ENCODE results near the gene ZNFX1. TPM values are rescaled to one million over a fixed set of nuclear protein-coding genes. Genes with fewer than 3 reads are reported as not detected.

The ZNFX1 gene
- total RNA-seq, 1 donor: 61.5 TPM

DNA sequence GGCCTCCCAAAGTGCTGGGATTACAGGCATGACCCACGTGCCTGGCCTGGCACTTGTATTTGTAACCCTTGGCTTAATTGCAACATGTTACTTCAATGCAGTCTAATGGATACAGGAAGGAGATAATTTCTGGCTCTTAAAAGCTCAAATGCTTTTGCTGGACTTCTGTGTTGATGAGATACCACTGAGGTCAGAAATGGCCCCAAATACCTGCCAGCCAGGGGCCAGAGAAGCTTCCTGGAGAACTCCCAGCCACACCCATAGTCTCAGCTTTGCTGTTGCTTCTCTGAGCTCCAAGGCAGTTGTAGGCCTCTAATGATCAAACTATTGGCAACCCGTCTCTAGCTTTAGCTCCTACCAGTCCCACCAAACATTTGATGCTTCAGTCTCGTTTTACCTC, 14.2 kb upstream of the ZNFX1 start:
- H3K27ac ChIP-seq (ENCODE audit: low read depth, low read length): no peak overlapping the region
- H3K36me3 ChIP-seq (ENCODE audit: insufficient read depth, low read length): peaks cover 45% of the 10 kb centered on the region
- no peak overlapping the region for H3K4me2 ChIP-seq (ENCODE audit: insufficient read depth, low read length)
- no peaks in the 10 kb centered on the region for H3K27me3 ChIP-seq (ENCODE audit: insufficient read depth, low read length)
- no peak overlapping the region for H2AFZ ChIP-seq (ENCODE audit: low read length)
- no peak overlapping the region for H3K4me3 ChIP-seq (ENCODE audit: insufficient read depth, low read length)
- TF ChIP-seq, protein P1, sequence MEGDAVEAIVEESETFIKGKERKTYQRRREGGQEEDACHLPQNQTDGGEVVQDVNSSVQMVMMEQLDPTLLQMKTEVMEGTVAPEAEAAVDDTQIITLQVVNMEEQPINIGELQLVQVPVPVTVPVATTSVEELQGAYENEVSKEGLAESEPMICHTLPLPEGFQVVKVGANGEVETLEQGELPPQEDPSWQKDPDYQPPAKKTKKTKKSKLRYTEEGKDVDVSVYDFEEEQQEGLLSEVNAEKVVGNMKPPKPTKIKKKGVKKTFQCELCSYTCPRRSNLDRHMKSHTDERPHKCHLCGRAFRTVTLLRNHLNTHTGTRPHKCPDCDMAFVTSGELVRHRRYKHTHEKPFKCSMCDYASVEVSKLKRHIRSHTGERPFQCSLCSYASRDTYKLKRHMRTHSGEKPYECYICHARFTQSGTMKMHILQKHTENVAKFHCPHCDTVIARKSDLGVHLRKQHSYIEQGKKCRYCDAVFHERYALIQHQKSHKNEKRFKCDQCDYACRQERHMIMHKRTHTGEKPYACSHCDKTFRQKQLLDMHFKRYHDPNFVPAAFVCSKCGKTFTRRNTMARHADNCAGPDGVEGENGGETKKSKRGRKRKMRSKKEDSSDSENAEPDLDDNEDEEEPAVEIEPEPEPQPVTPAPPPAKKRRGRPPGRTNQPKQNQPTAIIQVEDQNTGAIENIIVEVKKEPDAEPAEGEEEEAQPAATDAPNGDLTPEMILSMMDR (IDR thresholded peaks at IDR 0.05; ENCODE audit: extremely low read depth, low read depth, low read length): no peak
- H3K79me2 ChIP-seq (ENCODE audit: insufficient read depth, low read length): peaks cover 4% of the 10 kb centered on the region
- peaks cover 15% of the 10 kb centered on the region for H3K4me1 ChIP-seq (ENCODE audit: insufficient read depth, low read length)
- H3K9me3 ChIP-seq (ENCODE audit: low read depth, low read length): peaks cover under 1% of the 10 kb centered on the region
- H4K20me1 ChIP-seq (ENCODE audit: insufficient read depth, low read length): peaks cover 45% of the 10 kb centered on the region
- no peak for DNase-seq (ENCODE audit: insufficient read length, low spot score, missing footprints)

DNA sequence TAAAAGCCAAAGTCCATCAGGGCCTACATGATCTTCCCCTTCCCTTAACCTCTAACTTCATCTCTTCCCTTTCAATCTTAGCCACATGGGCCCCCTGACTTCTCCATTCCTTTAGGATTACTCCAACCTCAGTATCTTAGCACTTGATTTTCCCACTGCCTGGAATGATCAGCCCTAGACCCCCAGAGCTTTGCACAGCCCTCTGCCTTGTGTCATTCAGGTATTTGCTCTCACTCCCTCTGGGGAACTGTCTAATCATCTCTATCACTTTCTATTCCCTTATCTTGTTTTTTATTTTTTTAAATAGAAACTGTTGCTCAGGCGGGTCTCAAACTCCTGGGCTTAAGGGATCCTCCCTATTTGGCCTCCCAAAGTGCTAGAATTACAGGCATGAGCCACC, 13.3 kb upstream of the ZNFX1 start:
- Histone ChIP-seq H3K9me3 (ENCODE audit: low read depth, low read length) (peaks cover 9% of the 10 kb centered on the region), H3K79me2 (ENCODE audit: insufficient read depth, low read length) (peaks cover 12% of the 10 kb centered on the region), H4K20me1 (ENCODE audit: insufficient read depth, low read length) (peaks cover 53% of the 10 kb centered on the region), H3K27me3 (ENCODE audit: insufficient read depth, low read length) (no peaks in the 10 kb centered on the region), H3K4me2 (ENCODE audit: insufficient read depth, low read length) (no peak overlapping the region), H3K36me3 (ENCODE audit: insufficient read depth, low read length) (peaks cover 53% of the 10 kb centered on the region), H3K4me1 (ENCODE audit: insufficient read depth, low read length) (peaks cover 23% of the 10 kb centered on the region), H3K4me3 (ENCODE audit: insufficient read depth, low read length) (no peak overlapping the region), H3K27ac (ENCODE audit: low read depth, low read length) (no peak overlapping the region), H2AFZ (ENCODE audit: low read length) (no peak overlapping the region)
- TF ChIP-seq, protein P1 (IDR thresholded peaks at IDR 0.05; ENCODE audit: extremely low read depth, low read depth, low read length): no peak
- no peak for DNase-seq (ENCODE audit: insufficient read length, low spot score, missing footprints)

DNA sequence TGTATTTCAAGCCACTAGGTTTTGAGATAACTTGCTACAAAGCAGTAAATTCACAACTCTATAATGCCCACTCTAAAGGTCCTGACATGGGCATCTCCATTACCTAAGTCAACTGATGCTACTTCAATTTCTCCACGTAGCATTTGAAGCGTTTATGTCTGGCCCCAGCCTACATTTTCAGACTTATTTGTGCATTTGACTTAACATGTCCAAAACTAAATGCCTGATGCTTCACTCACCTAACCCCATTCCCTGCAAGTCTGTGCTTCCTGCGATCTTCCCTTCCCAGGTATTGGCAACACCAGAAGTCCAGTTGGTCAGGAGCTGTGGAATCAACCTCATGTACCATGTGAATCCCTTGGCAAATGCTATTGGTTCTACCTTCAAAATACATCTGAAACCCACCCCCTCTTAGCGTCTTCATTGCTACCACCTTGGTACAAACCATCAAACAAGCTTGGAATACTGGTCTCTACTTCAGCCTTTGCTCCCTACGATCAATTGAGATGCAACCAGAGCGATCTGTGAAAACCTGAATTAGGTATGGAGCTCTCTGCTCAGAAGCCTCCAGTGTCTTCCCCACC, 12.8 kb upstream of the ZNFX1 start:
- TF ChIP-seq, protein P1 (IDR thresholded peaks at IDR 0.05; ENCODE audit: extremely low read depth, low read depth, low read length): no peak
- Histone ChIP-seq H3K4me3 (ENCODE audit: insufficient read depth, low read length) (no peak overlapping the region), H3K27ac (ENCODE audit: low read depth, low read length) (no peak overlapping the region), H3K27me3 (ENCODE audit: insufficient read depth, low read length) (no peaks in the 10 kb centered on the region), H4K20me1 (ENCODE audit: insufficient read depth, low read length) (peaks cover 58% of the 10 kb centered on the region), H3K4me2 (ENCODE audit: insufficient read depth, low read length) (no peak overlapping the region), H3K4me1 (ENCODE audit: insufficient read depth, low read length) (peaks cover 27% of the 10 kb centered on the region), H3K9me3 (ENCODE audit: low read depth, low read length) (peaks cover 13% of the 10 kb centered on the region), H2AFZ (ENCODE audit: low read length) (no peak overlapping the region), H3K36me3 (ENCODE audit: insufficient read depth, low read length) (peaks cover 58% of the 10 kb centered on the region), H3K79me2 (ENCODE audit: insufficient read depth, low read length) (peaks cover 17% of the 10 kb centered on the region)
- DNase-seq (ENCODE audit: insufficient read length, low spot score, missing footprints): no peak

- no peaks in the 10 kb centered on the region for H3K27me3 ChIP-seq (ENCODE audit: insufficient read depth, low read length)
- no peak overlapping the region for H3K4me3 ChIP-seq (ENCODE audit: insufficient read depth, low read length)
- peaks cover 74% of the 10 kb centered on the region for H3K36me3 ChIP-seq (ENCODE audit: insufficient read depth, low read length)
- no peak overlapping the region for H2AFZ ChIP-seq (ENCODE audit: low read length)
- H3K27ac ChIP-seq (ENCODE audit: low read depth, low read length): no peak overlapping the region
- no peak overlapping the region for H3K4me2 ChIP-seq (ENCODE audit: insufficient read depth, low read length)
- TF ChIP-seq, protein P1 (IDR thresholded peaks at IDR 0.05; ENCODE audit: extremely low read depth, low read depth, low read length): no peak
- H3K4me1 ChIP-seq (ENCODE audit: insufficient read depth, low read length): peaks cover 32% of the 10 kb centered on the region
- no peak for DNase-seq (ENCODE audit: insufficient read length, low spot score, missing footprints)
- peaks cover 13% of the 10 kb centered on the region for H3K9me3 ChIP-seq (ENCODE audit: low read depth, low read length)
- peaks cover 31% of the 10 kb centered on the region for H3K79me2 ChIP-seq (ENCODE audit: insufficient read depth, low read length)
- H4K20me1 ChIP-seq (ENCODE audit: insufficient read depth, low read length): peaks cover 74% of the 10 kb centered on the region
These were observed 11.2 kb upstream of the ZNFX1 start for GRCh38 chr20:49288784-49289696.
